SK-N-SH treated with all-trans-retinoic acid at 6 μM for 48 hours (cell line): ENCODE data around the gene DCAF4L1.

ENCODE experiments used
- ARNTL ChIP-seq: fragments of 450-650 bp; formaldehyde crosslinking; IDR thresholded peaks from 2 replicates; pipeline ENCODE4 v1.5.0; 2020; ENCODE audit warnings: low read depth, mild to moderate bottlenecking, moderate library complexity, borderline replicate concordance
- BACH2 ChIP-seq: fragments of 250-450 bp; sonication (Bioruptor Pico); IDR thresholded peaks from 2 replicates; pipeline ENCODE4 v1.9.0; 2021; ENCODE audit warnings: mild to moderate bottlenecking, borderline replicate concordance
- GLIS3 ChIP-seq: fragments of 250-450 bp; sonication (Bioruptor Pico); IDR thresholded peaks from 2 replicates; pipeline ENCODE4 v1.5.0; 2020; ENCODE audit warnings: mild to moderate bottlenecking, moderate library complexity
- ISL1 ChIP-seq: fragments of 250-450 bp; sonication (Bioruptor Pico); IDR thresholded peaks from 2 replicates; pipeline ENCODE4 v2.1.2; 2022; ENCODE audit warnings: mild to moderate bottlenecking, moderate library complexity
- PATZ1 ChIP-seq: fragments of 250-450 bp; sonication (Bioruptor Pico); IDR thresholded peaks from 2 replicates; pipeline ENCODE4 v1.8.0; 2020; ENCODE audit warnings: mild to moderate bottlenecking, moderate library complexity, borderline replicate concordance
- RARB ChIP-seq: fragments of 250-450 bp; sonication (Bioruptor Pico); IDR thresholded peaks from 2 replicates; pipeline ENCODE4 v1.8.0; 2021; ENCODE audit warnings: mild to moderate bottlenecking, moderate library complexity
- SNAI2 ChIP-seq: fragments of 250-450 bp; sonication (Bioruptor Pico); IDR thresholded peaks from 2 replicates; pipeline ENCODE4 v1.5.0; 2020; ENCODE audit warnings: mild to moderate bottlenecking, moderate library complexity
- ZC3H10 ChIP-seq: fragments of 250-450 bp; sonication (Bioruptor Pico); IDR thresholded peaks from 2 replicates; pipeline ENCODE4 v1.5.1; 2021; ENCODE audit warnings: mild to moderate bottlenecking, moderate library complexity
- ZFP3 ChIP-seq: fragments of 250-450 bp; sonication (Bioruptor Pico); IDR thresholded peaks from 2 replicates; pipeline ENCODE4 v1.5.0; 2020; ENCODE audit warnings: mild to moderate bottlenecking, moderate library complexity
- ZFP30 ChIP-seq: fragments of 450-650 bp; formaldehyde crosslinking; IDR thresholded peaks from 2 replicates; pipeline ENCODE4 v1.5.0; 2022; ENCODE audit warnings: mild to moderate bottlenecking, moderate library complexity
- ZNF565 ChIP-seq: fragments of 450-650 bp; formaldehyde crosslinking; conservative IDR thresholded peaks from 2 replicates; pipeline ENCODE4 v1.5.0; 2020; ENCODE audit warnings: low read depth, mild to moderate bottlenecking, moderate library complexity
- TF ChIP-seq, protein P1 (sequence below): fragments of 250-450 bp; sonication (Bioruptor Pico); IDR thresholded peaks from 2 replicates; pipeline ENCODE4 v1.5.1; 2020; ENCODE audit warnings: low read depth, mild to moderate bottlenecking, moderate library complexity

- TF ChIP-seq PATZ1 (CRISPR knock-in tag) (no peak), RARB (CRISPR knock-in tag) (no peak), ZFP3 (no peak), GLIS3 (CRISPR knock-in tag) (no peak), BACH2 (CRISPR knock-in tag) (no peak), ZNF565 (CRISPR knock-in tag) (no peak), SNAI2 (CRISPR knock-in tag) (no peak), ISL1 (no peak), ZFP30 (CRISPR knock-in tag) (no peak), ZC3H10 (CRISPR knock-in tag) (no peak), ARNTL (CRISPR knock-in tag) (no peak)
- TF ChIP-seq, protein P1, sequence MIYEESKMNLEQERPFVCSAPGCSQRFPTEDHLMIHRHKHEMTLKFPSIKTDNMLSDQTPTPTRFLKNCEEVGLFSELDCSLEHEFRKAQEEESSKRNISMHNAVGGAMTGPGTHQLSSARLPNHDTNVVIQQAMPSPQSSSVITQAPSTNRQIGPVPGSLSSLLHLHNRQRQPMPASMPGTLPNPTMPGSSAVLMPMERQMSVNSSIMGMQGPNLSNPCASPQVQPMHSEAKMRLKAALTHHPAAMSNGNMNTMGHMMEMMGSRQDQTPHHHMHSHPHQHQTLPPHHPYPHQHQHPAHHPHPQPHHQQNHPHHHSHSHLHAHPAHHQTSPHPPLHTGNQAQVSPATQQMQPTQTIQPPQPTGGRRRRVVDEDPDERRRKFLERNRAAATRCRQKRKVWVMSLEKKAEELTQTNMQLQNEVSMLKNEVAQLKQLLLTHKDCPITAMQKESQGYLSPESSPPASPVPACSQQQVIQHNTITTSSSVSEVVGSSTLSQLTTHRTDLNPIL: no peak
These were observed 32.0 kb upstream of the DCAF4L1 start for GRCh38 chr4:41949531-41949930.
